Trophoblast cell (in vitro differentiated cells and primary cell): ENCODE measurements around the gene RAB20.

Experiments
- DNase-seq, 2 donors: peaks; one replicate each; pipeline ENCODE4 v3.0.0-alpha.2; 2016
- H2AFZ ChIP-seq: 2 replicates; pipeline ENCODE4 v1.6.1; 2013; ENCODE audit warnings: low read length, moderate library complexity, mild to moderate bottlenecking; ENCODE audit not compliant: insufficient read depth, poor library complexity
- H2AK5ac ChIP-seq: 2 replicates; pipeline ENCODE4 v1.6.1; 2013; ENCODE audit warnings: mild to moderate bottlenecking, low read length
- H2BK120ac ChIP-seq: 2 replicates; pipeline ENCODE4 v1.6.1; 2013; ENCODE audit warnings: low read length, mild to moderate bottlenecking, moderate library complexity; ENCODE audit not compliant: insufficient read depth, poor library complexity
- H2BK12ac ChIP-seq: 2 replicates; pipeline ENCODE4 v1.6.1; 2013; ENCODE audit warnings: mild to moderate bottlenecking, low read length, moderate library complexity
- H2BK5ac ChIP-seq: 2 replicates; pipeline ENCODE4 v1.6.1; 2013; ENCODE audit warnings: low read length, low read depth, moderate library complexity, mild to moderate bottlenecking; ENCODE audit not compliant: poor library complexity
- H3K14ac ChIP-seq: 2 replicates; pipeline ENCODE4 v1.6.1; 2013; ENCODE audit warnings: mild to moderate bottlenecking, low read length
- H3K18ac ChIP-seq: 2 replicates; pipeline ENCODE4 v1.6.1; 2013; ENCODE audit warnings: mild to moderate bottlenecking, low read length
- H3K23ac ChIP-seq: 2 replicates; pipeline ENCODE4 v1.6.1; 2013; ENCODE audit warnings: low read length
- H3K27ac ChIP-seq: 2 replicates; pipeline ENCODE4 v1.5.1; 2013; ENCODE audit warnings: low read depth, mild to moderate bottlenecking, inconsistent platforms, low read length, moderate library complexity
- H3K27me3 ChIP-seq: 2 replicates; pipeline ENCODE4 v1.6.1; 2013; ENCODE audit warnings: inconsistent platforms, mild to moderate bottlenecking, low read length, moderate library complexity; ENCODE audit not compliant: insufficient read depth
- H3K36me3 ChIP-seq, 2 experiments: 1 replicate in 1 of 2; 2 replicates in 1 of 2; pipeline ENCODE4 v1.6.1; 2013; ENCODE audit warnings: low read length in 2 of 2, mild to moderate bottlenecking in 2 of 2, moderate library complexity in 1 of 2; ENCODE audit not compliant: insufficient read depth in 2 of 2, control insufficient read depth in 1 of 2
- H3K4ac ChIP-seq: 2 replicates; pipeline ENCODE4 v1.6.1; 2013; ENCODE audit warnings: low read depth, mild to moderate bottlenecking, low read length, moderate library complexity
- H3K4me1 ChIP-seq, 2 experiments: 1 replicate in 1 of 2; 2 replicates in 1 of 2; pipeline ENCODE4 v1.6.1; 2013; ENCODE audit warnings: low read length in 2 of 2, mild to moderate bottlenecking in 2 of 2, moderate library complexity in 1 of 2; ENCODE audit not compliant: insufficient read depth in 2 of 2, control insufficient read depth in 1 of 2
- H3K4me2 ChIP-seq: 2 replicates; pipeline ENCODE4 v1.6.1; 2013; ENCODE audit warnings: inconsistent platforms, mild to moderate bottlenecking, low read length, moderate library complexity
- H3K4me3 ChIP-seq: 2 replicates; pipeline ENCODE4 v1.5.1; 2013; ENCODE audit warnings: mild to moderate bottlenecking, low read depth, low read length, inconsistent platforms
- H3K79me1 ChIP-seq: one replicate; pipeline ENCODE4 v1.6.1; 2013; ENCODE audit warnings: low read length
- H3K79me2 ChIP-seq: 2 replicates; pipeline ENCODE4 v1.6.1; 2013; ENCODE audit warnings: low read length, mild to moderate bottlenecking; ENCODE audit not compliant: control insufficient read depth, insufficient read depth, poor library complexity
- H3K9ac ChIP-seq: 2 replicates; pipeline ENCODE4 v1.6.1; 2013; ENCODE audit warnings: mild to moderate bottlenecking, low read length
- H3K9me3 ChIP-seq: 2 replicates; pipeline ENCODE4 v1.6.1; 2013; ENCODE audit warnings: low read depth, mild to moderate bottlenecking, control low read depth, inconsistent platforms, low read length; ENCODE audit not compliant: insufficient read depth
- H4K12ac ChIP-seq: 2 replicates; pipeline ENCODE4 v1.6.1; 2013; ENCODE audit warnings: low read depth, mild to moderate bottlenecking, low read length, moderate library complexity
- H4K8ac ChIP-seq: 2 replicates; pipeline ENCODE4 v1.6.1; 2013; ENCODE audit warnings: low read depth, mild to moderate bottlenecking, low read length, moderate library complexity
- H4K91ac ChIP-seq: one replicate; pipeline ENCODE4 v1.6.1; 2013; ENCODE audit warnings: low read depth, mild to moderate bottlenecking, low read length, moderate library complexity
- WGBS: extraction: QIAGEN DNeasy Blood & Tissue Kit; methylation state at CpG from one replicate; pipeline ENCODE4 v1.1.7; 2013; ENCODE audit warnings: missing lambda C conversion rate; ENCODE audit not compliant: insufficient read length, insufficient coverage; ENCODE audit errors: extremely low coverage; 5-methylcytosine and 5-hydroxymethylcytosine counted together

Gene RAB20

DNA sequence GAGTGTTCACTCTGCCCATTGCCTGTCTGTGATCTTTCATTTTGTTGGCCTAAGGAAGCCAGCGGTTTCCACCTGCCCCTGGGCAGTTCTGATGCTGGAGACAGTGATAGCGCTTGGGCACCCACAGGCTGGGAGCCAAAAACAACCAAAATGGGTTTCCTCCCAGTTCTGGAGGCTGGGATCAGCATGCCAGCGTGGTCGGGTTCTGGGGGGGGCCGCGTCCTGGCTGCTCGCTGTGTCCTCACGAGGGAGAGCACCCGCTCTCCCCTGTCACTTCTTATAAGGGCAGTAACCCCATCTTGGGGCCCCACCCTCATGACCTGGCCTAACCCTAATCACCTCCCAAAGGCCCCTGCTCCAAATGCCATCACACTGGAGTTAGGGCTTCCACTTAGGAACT is 67.9 kb downstream of the RAB20 start:
- WGBS = no CpG with 5 or more reads among the region's 9 CpGs
- Histone ChIP-seq H3K4me1 (peaks cover 0 to 2% of the 10 kb centered on the region in 2 experiments), H4K8ac (no peak overlapping the region), H4K12ac (no peak overlapping the region), H2BK12ac (no peak overlapping the region), H3K14ac (no peak overlapping the region), H3K27ac (no peak overlapping the region), H3K4ac (no peak overlapping the region), H3K4me3 (no peak overlapping the region), H3K18ac (no peak overlapping the region), H3K27me3 (no peaks in the 10 kb centered on the region), H2BK120ac (no peak overlapping the region), H3K36me3 (peaks cover 83 to 88% of the 10 kb centered on the region in 2 experiments), H3K79me1 (no peaks in the 10 kb centered on the region), H2AK5ac (no peak overlapping the region), H2BK5ac (no peak overlapping the region), H2AFZ (no peak overlapping the region), H3K79me2 (no peaks in the 10 kb centered on the region), H3K9ac (no peak overlapping the region), H4K91ac (no peak overlapping the region), H3K9me3 (peaks cover 11% of the 10 kb centered on the region), H3K4me2 (no peak overlapping the region), H3K23ac (no peak overlapping the region)
- DNase-seq = no peak

DNA sequence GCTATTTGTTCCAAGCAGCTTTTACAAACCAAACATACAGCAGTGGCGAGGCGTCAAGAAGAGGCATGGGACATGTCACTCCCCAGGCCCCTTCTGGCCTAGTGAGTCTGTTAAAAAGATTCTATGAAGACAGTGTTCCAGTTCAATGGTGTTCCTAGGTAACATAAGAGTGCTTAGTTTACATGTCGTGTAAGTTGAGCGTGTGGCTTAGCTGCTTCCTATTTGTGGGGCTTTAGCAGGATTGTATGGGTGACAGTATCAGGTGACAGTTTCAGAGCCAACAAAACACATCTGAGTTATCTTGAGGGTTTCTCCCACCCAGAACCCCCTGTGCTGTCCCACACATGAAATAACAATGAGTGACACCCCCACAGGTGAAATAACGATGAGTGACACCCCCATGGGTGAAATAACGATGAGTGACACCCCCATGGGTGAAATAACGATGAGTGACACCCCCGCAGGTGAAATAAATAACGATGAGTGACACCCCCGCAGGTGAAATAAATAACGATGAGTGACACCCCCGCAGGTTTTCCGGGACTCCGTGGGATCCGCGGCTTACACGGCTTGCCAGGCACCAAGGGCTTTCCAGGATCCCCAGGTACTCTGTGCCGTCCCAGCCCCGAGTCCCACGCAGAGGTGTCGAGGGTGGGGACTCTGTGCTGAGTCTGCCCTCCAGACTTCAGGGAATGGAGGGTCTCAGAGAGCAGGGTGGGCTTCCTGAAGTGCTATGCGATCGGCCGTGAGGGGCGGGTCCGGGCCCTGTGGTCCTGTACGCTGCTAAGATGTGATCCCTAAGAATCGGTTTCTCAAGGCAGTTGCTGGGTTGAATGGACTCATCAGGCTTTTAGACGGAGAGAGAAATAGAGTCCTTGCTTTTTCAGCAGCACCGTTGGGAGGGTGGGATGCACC is 68.6 kb downstream of the RAB20 start:
- no peak overlapping the region for H3K4ac ChIP-seq
- DNase-seq = no peak
- H4K91ac ChIP-seq = no peak overlapping the region
- no peak overlapping the region for H3K9ac ChIP-seq
- H4K12ac ChIP-seq = no peak overlapping the region
- H3K27me3 ChIP-seq = no peaks in the 10 kb centered on the region
- no peak overlapping the region for H3K23ac ChIP-seq
- H2AFZ ChIP-seq = no peak overlapping the region
- H3K4me3 ChIP-seq = no peak overlapping the region
- H3K14ac ChIP-seq = no peak overlapping the region
- H3K36me3 ChIP-seq = peaks cover 82 to 87% of the 10 kb centered on the region in 2 experiments
- H3K4me2 ChIP-seq = no peak overlapping the region
- no peaks in the 10 kb centered on the region for H3K79me1 ChIP-seq
- H3K79me2 ChIP-seq = no peaks in the 10 kb centered on the region
- H4K8ac ChIP-seq = no peak overlapping the region
- H2BK12ac ChIP-seq = no peak overlapping the region
- H3K27ac ChIP-seq = no peak overlapping the region
- no peak overlapping the region for H2AK5ac ChIP-seq
- H3K18ac ChIP-seq = no peak overlapping the region
- no peak overlapping the region for H2BK120ac ChIP-seq
- H2BK5ac ChIP-seq = no peak overlapping the region
- H3K4me1 ChIP-seq = peaks cover 3 to 7% of the 10 kb centered on the region in 2 experiments
- WGBS = no CpG with 5 or more reads among the region's 30 CpGs
- H3K9me3 ChIP-seq = peaks cover 11% of the 10 kb centered on the region

- no CpG with 5 or more reads among the region's 24 CpGs for WGBS
- H3K18ac ChIP-seq = no peak overlapping the region
- H2BK5ac ChIP-seq = no peak overlapping the region
- no peak overlapping the region for H3K9ac ChIP-seq
- no peak for DNase-seq
- H4K91ac ChIP-seq = no peak overlapping the region
- H2AFZ ChIP-seq = no peak overlapping the region
- no peak overlapping the region for H3K4me3 ChIP-seq
- H3K4ac ChIP-seq = no peak overlapping the region
- no peak overlapping the region for H3K14ac ChIP-seq
- no peaks in the 10 kb centered on the region for H3K79me2 ChIP-seq
- H2AK5ac ChIP-seq = no peak overlapping the region
- no peak overlapping the region for H4K12ac ChIP-seq
- H3K79me1 ChIP-seq = peaks cover 3% of the 10 kb centered on the region
- H3K27me3 ChIP-seq = no peaks in the 10 kb centered on the region
- H3K23ac ChIP-seq = no peak overlapping the region
- H3K4me1 ChIP-seq = peaks cover 7 to 10% of the 10 kb centered on the region in 2 experiments
- no peak overlapping the region for H3K27ac ChIP-seq
- H3K36me3 ChIP-seq = peaks cover 74 to 82% of the 10 kb centered on the region in 2 experiments
- H2BK120ac ChIP-seq = no peak overlapping the region
- no peak overlapping the region for H2BK12ac ChIP-seq
- H4K8ac ChIP-seq = no peak overlapping the region
- no peak overlapping the region for H3K4me2 ChIP-seq
- peaks cover 9% of the 10 kb centered on the region for H3K9me3 ChIP-seq
Observed at GRCh38 chr13:110491869-110492678, 69.4 kb downstream of the RAB20 start.

DNA sequence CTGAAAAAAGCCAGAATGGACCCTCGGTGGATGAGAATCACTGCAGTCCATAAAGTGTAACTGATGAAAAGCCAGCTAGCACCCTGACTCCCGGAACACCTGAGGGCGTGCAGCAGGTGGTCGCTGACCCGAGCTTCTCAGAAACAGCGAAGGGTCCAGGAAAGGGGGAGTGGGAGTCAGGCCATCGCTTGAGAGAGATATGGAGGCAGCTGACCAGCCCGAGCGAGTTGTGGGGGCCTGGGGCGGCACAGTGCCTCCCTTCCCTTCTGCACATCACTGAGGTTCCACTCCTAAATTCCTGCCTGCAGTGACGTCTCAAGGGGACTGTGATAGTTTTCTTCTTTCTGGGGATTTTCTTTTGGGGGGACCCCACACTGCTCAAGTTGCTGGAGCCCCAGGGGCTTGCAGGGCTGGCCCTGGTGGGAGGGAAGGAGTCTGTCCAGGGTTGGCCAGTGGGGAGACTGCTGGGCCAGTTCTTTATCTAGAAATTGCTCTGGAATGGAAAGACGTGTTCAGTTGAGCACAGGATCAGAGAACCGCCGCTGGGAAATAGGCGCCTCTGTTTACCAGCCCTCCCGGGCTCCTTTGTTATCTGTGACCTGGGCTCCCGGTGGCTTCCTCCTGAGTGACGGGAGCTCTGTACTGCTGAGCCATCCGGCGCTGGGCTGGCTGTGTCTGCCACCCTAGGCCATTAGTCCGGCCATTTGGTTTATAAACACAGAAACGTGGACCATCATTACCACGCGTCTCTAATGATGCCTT is 71.3 kb downstream of the RAB20 start:
- no peak overlapping the region for H2BK5ac ChIP-seq
- H2BK12ac ChIP-seq = no peak overlapping the region
- H3K27me3 ChIP-seq = no peaks in the 10 kb centered on the region
- H3K4me1 ChIP-seq = peaks cover 19 to 22% of the 10 kb centered on the region in 2 experiments
- peaks cover 16% of the 10 kb centered on the region for H3K79me1 ChIP-seq
- H3K79me2 ChIP-seq = peaks cover 3% of the 10 kb centered on the region
- H4K8ac ChIP-seq = no peak overlapping the region
- no peak overlapping the region for H2BK120ac ChIP-seq
- no CpG with 5 or more reads among the region's 24 CpGs for WGBS
- no peak overlapping the region for H3K9ac ChIP-seq
- no peak overlapping the region for H3K4me3 ChIP-seq
- H2AK5ac ChIP-seq = no peak overlapping the region
- peak in 1 of 2 donors; percentile 28 for DNase-seq
- no peak overlapping the region for H3K18ac ChIP-seq
- no peak overlapping the region for H3K27ac ChIP-seq
- no peak overlapping the region for H2AFZ ChIP-seq
- H3K23ac ChIP-seq = no peak overlapping the region
- peak overlapping the region; percentile 19 for H4K91ac ChIP-seq
- H3K14ac ChIP-seq = no peak overlapping the region
- H3K9me3 ChIP-seq = peaks cover 2% of the 10 kb centered on the region
- peaks cover 56 to 68% of the 10 kb centered on the region in 2 experiments for H3K36me3 ChIP-seq
- no peak overlapping the region for H3K4ac ChIP-seq
- no peak overlapping the region for H4K12ac ChIP-seq
- H3K4me2 ChIP-seq = no peak overlapping the region
